Activated T-helper 1 cell treated with anti-CD3 and anti-CD28 coated beads, Interleukin-2, amount 50 U/mL, for 16 hours (primary cell): ENCODE data around the gene ARHGAP42.

ENCODE experiments used
- DNase-seq, 2 donors: peaks; one replicate each; pipeline ENCODE4 v3.0.0-alpha.2; 2020; ENCODE audit warnings: low read depth in 1 of 2, low spot score in 1 of 2

ARHGAP42 gene

GRCh38 chr11:100908746-100909145 is 221.7 kb downstream of the ARHGAP42 start:
- DNase-seq: no peak

GRCh38 chr11:100910808-100911207 is 223.7 kb downstream of the ARHGAP42 start:
- DNase-seq: no peak

- no peak for DNase-seq
Measured at GRCh38 chr11:100914415-100915110, 227.5 kb downstream of the ARHGAP42 start.

- no peak for DNase-seq
Measured at GRCh38 chr11:100918551-100919500, 231.7 kb downstream of the ARHGAP42 start.

- DNase-seq: no peak
Measured at GRCh38 chr11:100920593-100920992, 233.5 kb downstream of the ARHGAP42 start.

- DNase-seq: no peak
Measured at GRCh38 chr11:100922121-100922520, 235.0 kb downstream of the ARHGAP42 start.

GRCh38 chr11:100923555-100923954 is 236.5 kb downstream of the ARHGAP42 start:
- DNase-seq: no peak

- DNase-seq: no peak
Measured at GRCh38 chr11:100925935-100926334, 238.8 kb downstream of the ARHGAP42 start.

GRCh38 chr11:100927579-100927978 is 240.5 kb downstream of the ARHGAP42 start:
- DNase-seq: no peak

- no peak for DNase-seq
Measured at GRCh38 chr11:100928426-100928825, 241.3 kb downstream of the ARHGAP42 start.

- no peak for DNase-seq
Measured at GRCh38 chr11:100929377-100929776, 242.3 kb downstream of the ARHGAP42 start.

GRCh38 chr11:100930185-100930778 is 243.2 kb downstream of the ARHGAP42 start:
- no peak for DNase-seq

- DNase-seq: no peak
Measured at GRCh38 chr11:100932474-100933100, 245.5 kb downstream of the ARHGAP42 start.

GRCh38 chr11:100936781-100937180 is 249.7 kb downstream of the ARHGAP42 start:
- DNase-seq: no peak

GRCh38 chr11:100939571-100939970 is 252.5 kb downstream of the ARHGAP42 start:
- DNase-seq: no peak

GRCh38 chr11:100940111-100940510 is 253.0 kb downstream of the ARHGAP42 start:
- no peak for DNase-seq

- DNase-seq: no peak
Measured at GRCh38 chr11:100941033-100941432, 253.9 kb downstream of the ARHGAP42 start.

- DNase-seq: no peak
Measured at GRCh38 chr11:100942016-100942415, 254.9 kb downstream of the ARHGAP42 start.

GRCh38 chr11:100948936-100949335 is 261.8 kb downstream of the ARHGAP42 start:
- no peak for DNase-seq

GRCh38 chr11:100949443-100949842 is 262.4 kb downstream of the ARHGAP42 start:
- no peak for DNase-seq

GRCh38 chr11:100955318-100955717 is 268.2 kb downstream of the ARHGAP42 start:
- no peak for DNase-seq
